GM15510 (cell line): ENCODE results near the gene FAAH2.

Experiments
- POLR2A ChIP-seq: IDR thresholded peaks from 3 replicates; pipeline ENCODE4 v1.6.1; 2011; ENCODE audit warnings: borderline replicate concordance; ENCODE audit not compliant: insufficient read length; ENCODE audit errors: extremely low read depth

FAAH2 gene

GRCh38 chrX:57519578-57520118, 233.1 kb downstream of the FAAH2 start:
- no peak for TF ChIP-seq POLR2A

DNA sequence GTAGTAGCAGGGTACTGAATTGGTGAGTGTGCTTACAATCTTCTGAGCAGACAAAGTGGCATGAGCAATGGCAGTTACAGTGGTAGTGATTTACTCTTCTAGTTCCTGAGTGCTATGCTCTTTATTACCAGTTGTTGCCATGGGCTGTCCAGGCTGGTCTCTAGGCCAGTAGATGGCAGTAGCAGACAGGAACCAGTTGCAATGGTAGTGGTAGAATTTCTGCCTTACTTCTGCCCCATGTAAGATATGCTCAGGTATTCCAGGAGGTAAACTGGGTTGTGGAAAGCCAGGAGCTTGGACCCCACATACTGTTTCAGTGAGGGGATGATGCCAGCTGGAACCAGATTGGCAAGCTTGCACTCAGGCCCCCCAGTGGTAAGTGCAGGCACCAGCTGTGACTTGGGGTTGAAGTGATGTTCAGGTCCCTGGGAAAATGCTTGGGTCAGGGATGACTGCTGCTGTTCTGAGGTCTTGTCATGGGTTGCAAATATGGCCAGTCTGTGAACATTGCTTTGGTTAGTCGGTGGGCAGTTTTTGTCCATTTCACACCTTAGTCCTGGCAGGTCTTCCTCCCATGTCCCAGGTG, 242.3 kb downstream of the FAAH2 start:
- no peak for TF ChIP-seq POLR2A
